ENCODE data around the gene KLK4.
"Not testable (repeated sequence)": the region's sequence is repeated elsewhere in the genome, so short reads cannot be mapped to it uniquely, and the experiment has no call there.

Gene KLK4

DNA sequence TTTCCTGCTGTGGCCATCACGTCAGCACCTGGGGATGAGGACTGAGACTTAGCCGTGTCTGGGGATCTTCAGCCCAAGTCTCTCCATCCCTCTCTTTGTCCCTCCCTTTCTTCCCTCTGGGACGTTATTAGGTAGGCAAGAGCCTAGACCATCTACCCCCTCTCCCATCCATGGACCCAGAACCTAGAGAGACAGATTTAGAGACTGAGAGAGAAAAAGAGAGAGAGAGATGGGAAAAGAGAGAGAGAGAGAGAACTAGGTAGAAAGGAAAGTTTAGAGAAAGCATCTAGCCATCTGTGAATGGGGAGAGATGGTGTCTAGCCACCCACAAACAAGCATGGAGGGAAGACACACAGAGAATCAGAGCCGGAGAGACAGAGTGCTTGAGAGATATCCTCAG lies 473 bp downstream of the KLK4 start:
- Histone ChIP-seq H3K36me3 (ENCODE audit: control insufficient read depth, insufficient read depth, low read length) (no peaks in the 10 kb centered on the region), H3K4me3 (ENCODE audit: low read depth, low read length) (peak overlapping the region; percentile 43), H3K4me1 (ENCODE audit: control insufficient read depth, insufficient read depth, low read length) (no peaks in the 10 kb centered on the region), H3K9ac (ENCODE audit: low read depth, low read length) (no peak overlapping the region), H3K27me3 (ENCODE audit: control insufficient read depth, insufficient read depth, low read length) (peaks cover 67% of the 10 kb centered on the region), H3K9me3 (ENCODE audit: control insufficient read depth, insufficient read depth, low read length) (no peaks in the 10 kb centered on the region)

DNA sequence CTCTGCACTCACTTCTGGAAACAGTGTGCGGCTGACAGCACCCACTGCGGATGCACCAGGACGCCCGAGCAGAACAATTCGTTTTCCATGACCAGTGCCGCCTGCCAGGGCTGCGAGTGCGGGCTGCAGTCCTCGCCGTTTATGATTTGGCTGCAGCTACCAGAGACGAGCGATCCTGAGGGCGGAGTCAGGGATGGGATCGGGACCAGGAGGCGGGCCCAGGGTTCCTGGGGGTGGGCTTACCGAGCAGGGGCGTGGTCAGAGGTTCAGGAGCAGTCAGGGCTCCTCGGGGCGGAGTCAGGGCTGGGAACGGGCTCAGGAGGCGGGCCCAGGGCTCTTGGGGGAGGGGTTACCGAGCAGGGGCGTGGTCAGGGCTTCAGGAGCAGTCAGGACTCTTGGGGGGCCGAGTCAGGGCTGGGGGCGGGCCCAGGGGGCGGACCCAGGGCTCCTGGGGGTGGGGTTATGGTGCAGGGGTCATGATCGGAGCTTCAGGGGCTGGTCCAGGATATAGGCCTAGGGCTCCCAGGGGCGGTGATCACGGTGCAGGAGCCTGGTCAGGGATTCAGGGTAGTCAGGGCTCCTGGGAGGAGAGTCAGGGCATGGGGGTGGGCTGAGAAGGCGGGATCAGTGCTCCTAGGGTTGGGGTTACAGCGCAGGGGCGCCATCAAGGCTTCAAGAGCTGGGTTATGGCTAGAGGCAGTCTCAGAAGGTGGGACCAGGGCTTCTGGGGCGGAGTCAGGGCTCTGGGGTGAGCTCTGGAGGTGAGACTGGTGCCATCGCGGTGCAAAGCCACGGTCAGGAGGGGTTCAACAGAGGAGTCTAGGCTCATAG lies 1.7 kb downstream of the KLK4 start:
- H3K9me3 ChIP-seq (ENCODE audit: control insufficient read depth, insufficient read depth, low read length) = no peaks in the 10 kb centered on the region
- H3K9ac ChIP-seq (ENCODE audit: low read depth, low read length) = no peak overlapping the region
- H3K4me3 ChIP-seq (ENCODE audit: low read depth, low read length) = peak overlapping the region; percentile 63
- H3K36me3 ChIP-seq (ENCODE audit: control insufficient read depth, insufficient read depth, low read length) = no peaks in the 10 kb centered on the region
- no peaks in the 10 kb centered on the region for H3K4me1 ChIP-seq (ENCODE audit: control insufficient read depth, insufficient read depth, low read length)
- H3K27me3 ChIP-seq (ENCODE audit: control insufficient read depth, insufficient read depth, low read length) = peaks cover 60% of the 10 kb centered on the region

DNA sequence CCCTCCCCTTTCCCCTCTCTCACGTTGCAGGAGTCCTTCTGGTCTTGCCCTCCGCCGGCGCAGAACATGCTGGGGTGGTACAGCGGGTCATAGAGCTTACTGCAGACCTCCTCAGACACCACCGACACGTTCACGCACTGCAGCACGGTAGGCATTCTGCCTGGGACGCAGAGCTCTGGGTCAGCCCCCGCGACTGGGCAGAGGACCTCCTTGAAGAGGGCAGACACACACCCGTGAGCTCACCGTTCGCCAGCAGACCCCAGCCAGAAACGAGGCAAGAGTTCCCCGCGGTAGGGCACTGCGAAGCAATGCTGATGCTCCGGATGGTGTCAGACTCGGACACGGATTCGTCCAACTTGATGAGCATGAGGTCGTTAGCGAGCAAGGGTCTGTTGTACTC lies 2.9 kb downstream of the KLK4 start:
- Histone ChIP-seq H3K9me3 (ENCODE audit: control insufficient read depth, insufficient read depth, low read length) (no peaks in the 10 kb centered on the region), H3K27me3 (ENCODE audit: control insufficient read depth, insufficient read depth, low read length) (peaks cover 50% of the 10 kb centered on the region), H3K4me1 (ENCODE audit: control insufficient read depth, insufficient read depth, low read length) (no peaks in the 10 kb centered on the region)

DNA sequence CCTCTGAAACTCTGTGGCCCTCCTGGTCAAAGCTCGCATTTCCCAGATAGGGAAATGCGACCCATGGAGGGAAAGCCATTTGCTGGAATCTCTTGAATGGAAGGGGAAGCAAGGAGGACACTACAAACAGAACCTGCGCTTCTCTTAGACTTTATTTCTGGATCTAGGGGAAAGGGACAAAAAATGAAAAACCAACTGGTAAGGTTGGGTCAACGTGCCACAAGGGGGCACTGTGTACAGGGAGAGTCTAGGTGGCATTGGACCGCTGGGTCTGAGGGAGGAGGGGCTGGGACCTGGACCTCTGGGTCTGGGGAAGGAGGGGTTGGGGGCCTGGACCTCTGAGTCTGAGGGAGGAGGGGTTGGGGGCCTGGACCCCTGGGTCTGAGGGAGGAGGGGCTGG lies 5.0 kb downstream of the KLK4 start:
- H3K9ac ChIP-seq (ENCODE audit: low read depth, low read length) = no peak overlapping the region
- no peaks in the 10 kb centered on the region for H3K36me3 ChIP-seq (ENCODE audit: control insufficient read depth, insufficient read depth, low read length)
- no peaks in the 10 kb centered on the region for H3K9me3 ChIP-seq (ENCODE audit: control insufficient read depth, insufficient read depth, low read length)
- peaks cover 29% of the 10 kb centered on the region for H3K27me3 ChIP-seq (ENCODE audit: control insufficient read depth, insufficient read depth, low read length)
- H3K4me3 ChIP-seq (ENCODE audit: low read depth, low read length) = no peak overlapping the region
- H3K4me1 ChIP-seq (ENCODE audit: control insufficient read depth, insufficient read depth, low read length) = no peaks in the 10 kb centered on the region

More for the DNA sequence above, 2.9 kb downstream of the KLK4 start:
- Histone ChIP-seq H3K4me3 (ENCODE audit: low read depth, low read length) (peak overlapping the region; percentile 63), H3K36me3 (ENCODE audit: control insufficient read depth, insufficient read depth, low read length) (no peaks in the 10 kb centered on the region), H3K9ac (ENCODE audit: low read depth, low read length) (no peak overlapping the region)

DNA sequence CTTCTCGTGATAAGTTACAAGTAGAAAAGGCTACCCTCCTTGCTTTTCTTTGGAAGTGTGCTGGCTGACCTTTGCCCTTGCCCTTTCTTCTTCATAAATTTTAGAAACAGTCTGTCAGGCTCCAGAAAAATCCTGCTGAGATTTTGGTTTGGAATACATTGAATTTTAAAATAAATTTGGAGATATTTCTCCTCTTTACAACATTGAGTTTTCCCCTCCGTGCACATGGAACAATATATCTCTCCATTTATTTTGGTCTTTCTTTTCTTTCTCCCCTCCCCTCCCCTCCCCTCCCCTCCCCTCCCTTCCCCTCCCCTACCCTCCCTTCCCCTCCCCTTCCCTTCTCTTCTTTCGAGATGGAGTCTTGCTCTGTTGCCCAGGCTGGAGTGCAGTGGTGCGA lies 8.6 kb downstream of the KLK4 start:
- H3K4me3 ChIP-seq (ENCODE audit: low read depth, low read length) = no peak overlapping the region
- H3K9me3 ChIP-seq (ENCODE audit: control insufficient read depth, insufficient read depth, low read length) = no peaks in the 10 kb centered on the region
- H3K36me3 ChIP-seq (ENCODE audit: control insufficient read depth, insufficient read depth, low read length) = no peaks in the 10 kb centered on the region
- peaks cover 11% of the 10 kb centered on the region for H3K27me3 ChIP-seq (ENCODE audit: control insufficient read depth, insufficient read depth, low read length)
- H3K9ac ChIP-seq (ENCODE audit: low read depth, low read length) = no peak overlapping the region
- H3K4me1 ChIP-seq (ENCODE audit: control insufficient read depth, insufficient read depth, low read length) = no peaks in the 10 kb centered on the region

DNA sequence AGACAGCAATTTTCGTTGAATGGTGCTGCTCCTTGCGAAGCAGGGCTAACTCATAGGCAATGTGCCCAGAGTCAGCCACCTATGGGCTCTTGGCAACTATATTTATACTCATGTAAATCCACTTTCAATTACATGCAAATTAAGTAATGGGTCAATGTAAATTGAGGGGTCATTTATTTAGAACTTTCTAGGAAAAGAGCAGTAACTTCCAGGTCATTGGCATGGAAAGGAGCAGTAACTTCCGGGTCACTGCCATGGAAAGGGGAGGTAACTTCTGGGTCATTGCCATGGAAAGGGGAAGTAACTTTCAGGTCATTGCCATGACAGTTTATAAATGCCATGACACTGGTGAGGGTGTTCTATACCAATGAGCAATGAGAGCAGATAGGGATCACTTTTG lies 11.6 kb downstream of the KLK4 start:
- peaks cover 7% of the 10 kb centered on the region for H3K27me3 ChIP-seq (ENCODE audit: control insufficient read depth, insufficient read depth, low read length)
- no peaks in the 10 kb centered on the region for H3K4me1 ChIP-seq (ENCODE audit: control insufficient read depth, insufficient read depth, low read length)
- no peak overlapping the region for H3K4me3 ChIP-seq (ENCODE audit: low read depth, low read length)
- no peak overlapping the region for H3K9ac ChIP-seq (ENCODE audit: low read depth, low read length)
- no peaks in the 10 kb centered on the region for H3K9me3 ChIP-seq (ENCODE audit: control insufficient read depth, insufficient read depth, low read length)
- H3K36me3 ChIP-seq (ENCODE audit: control insufficient read depth, insufficient read depth, low read length) = no peaks in the 10 kb centered on the region

DNA sequence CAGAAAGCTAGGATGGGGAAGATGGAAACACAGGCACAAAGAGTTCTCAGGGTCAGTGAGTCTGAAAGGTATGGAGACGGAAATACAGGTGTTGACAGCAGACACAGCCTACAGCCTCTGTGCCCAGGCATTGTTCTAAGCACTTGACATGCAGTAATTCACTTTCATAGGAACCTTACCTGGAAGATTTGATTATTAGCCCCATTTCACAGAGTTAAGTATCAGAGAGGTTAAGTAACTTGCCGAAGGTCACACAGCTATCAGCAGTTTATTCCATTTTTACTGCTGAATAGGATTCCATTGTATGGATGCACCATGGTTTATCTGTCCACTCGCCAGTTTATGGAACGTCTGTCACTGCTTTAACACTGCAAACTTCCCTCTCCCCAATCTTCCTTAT lies 13.2 kb downstream of the KLK4 start:
- Histone ChIP-seq H3K36me3 (ENCODE audit: control insufficient read depth, insufficient read depth, low read length) (no peaks in the 10 kb centered on the region), H3K9ac (ENCODE audit: low read depth, low read length) (peak overlapping the region; percentile 24), H3K9me3 (ENCODE audit: control insufficient read depth, insufficient read depth, low read length) (peaks cover 3% of the 10 kb centered on the region), H3K27me3 (ENCODE audit: control insufficient read depth, insufficient read depth, low read length) (peaks cover 7% of the 10 kb centered on the region), H3K4me1 (ENCODE audit: control insufficient read depth, insufficient read depth, low read length) (no peaks in the 10 kb centered on the region), H3K4me3 (ENCODE audit: low read depth, low read length) (no peak overlapping the region)

DNA sequence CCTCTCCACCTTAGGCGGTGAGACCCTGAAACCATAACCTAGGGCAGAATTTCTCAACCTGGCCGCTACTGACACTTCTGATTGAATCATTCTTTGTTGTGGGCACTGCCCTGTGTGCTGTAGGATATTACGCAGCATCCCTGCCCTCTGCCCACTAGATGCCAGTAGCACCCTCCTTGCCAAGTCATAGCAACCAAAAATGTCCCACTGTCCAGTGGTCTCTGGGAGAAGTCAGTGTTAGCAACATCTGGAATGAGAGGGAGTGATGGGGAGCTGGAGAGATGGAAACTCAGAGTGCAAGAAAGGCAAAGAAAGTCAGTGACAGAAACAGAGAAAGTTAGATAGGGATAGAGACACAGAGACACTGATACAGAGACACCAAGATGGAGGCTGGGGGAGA lies 13.6 kb downstream of the KLK4 start:
- no peaks in the 10 kb centered on the region for H3K4me1 ChIP-seq (ENCODE audit: control insufficient read depth, insufficient read depth, low read length)
- H3K9ac ChIP-seq (ENCODE audit: low read depth, low read length) = peak overlapping the region; percentile 24
- H3K9me3 ChIP-seq (ENCODE audit: control insufficient read depth, insufficient read depth, low read length) = peaks cover 3% of the 10 kb centered on the region
- H3K4me3 ChIP-seq (ENCODE audit: low read depth, low read length) = no peak overlapping the region
- no peaks in the 10 kb centered on the region for H3K36me3 ChIP-seq (ENCODE audit: control insufficient read depth, insufficient read depth, low read length)
- peaks cover 7% of the 10 kb centered on the region for H3K27me3 ChIP-seq (ENCODE audit: control insufficient read depth, insufficient read depth, low read length)

DNA sequence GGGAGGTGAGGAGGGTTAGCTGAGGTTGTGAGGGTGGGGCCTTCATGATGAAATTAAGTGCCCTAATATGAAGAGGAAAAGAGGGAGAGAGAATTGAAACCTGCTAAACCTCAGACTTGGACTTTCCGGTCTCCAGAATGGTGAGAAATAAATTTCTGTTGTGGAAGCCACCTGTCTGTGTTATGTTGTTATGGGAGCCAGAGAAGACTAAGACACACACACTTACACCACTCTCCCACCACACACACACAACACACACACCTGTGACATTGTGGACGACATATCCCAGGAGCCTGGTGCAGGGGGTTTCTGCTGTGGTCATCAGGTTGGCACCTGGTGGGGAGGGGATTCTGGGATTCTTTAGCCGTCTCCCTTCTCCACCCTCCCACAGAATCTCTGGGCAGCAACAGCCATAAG lies 14.0 kb downstream of the KLK4 start:
- H3K27me3 ChIP-seq (ENCODE audit: control insufficient read depth, insufficient read depth, low read length) = peaks cover 7% of the 10 kb centered on the region
- H3K9me3 ChIP-seq (ENCODE audit: control insufficient read depth, insufficient read depth, low read length) = peaks cover 3% of the 10 kb centered on the region
- no peak overlapping the region for H3K4me3 ChIP-seq (ENCODE audit: low read depth, low read length)
- H3K9ac ChIP-seq (ENCODE audit: low read depth, low read length) = no peak overlapping the region
- H3K36me3 ChIP-seq (ENCODE audit: control insufficient read depth, insufficient read depth, low read length) = no peaks in the 10 kb centered on the region
- no peaks in the 10 kb centered on the region for H3K4me1 ChIP-seq (ENCODE audit: control insufficient read depth, insufficient read depth, low read length)

DNA sequence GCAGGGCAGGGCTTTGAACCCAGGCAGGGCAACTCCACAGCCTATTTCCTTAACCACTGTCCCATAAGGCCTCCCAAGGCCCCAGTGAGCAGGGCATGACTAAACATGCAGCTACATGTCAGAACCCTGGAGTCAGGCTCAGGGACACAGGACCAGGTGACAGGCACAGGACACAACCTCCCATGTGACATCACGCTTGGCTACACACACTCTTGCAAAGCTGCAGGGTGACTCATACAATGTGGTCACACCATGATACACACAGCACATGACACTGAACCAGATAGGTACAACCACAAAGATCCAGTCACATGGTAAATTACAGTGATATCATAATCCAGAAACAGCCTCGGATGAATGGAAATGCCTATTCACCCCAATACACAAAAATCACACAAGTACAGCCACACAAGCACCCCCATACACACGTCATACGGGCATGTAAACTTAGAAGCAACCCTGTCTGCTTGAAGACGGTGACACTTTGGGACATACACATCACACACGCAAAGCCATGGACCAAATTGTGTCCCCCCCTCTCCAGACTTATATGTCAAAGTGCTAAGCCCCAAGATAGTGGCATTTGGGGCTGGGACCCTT lies 14.5 kb downstream of the KLK4 start:
- Histone ChIP-seq H3K9me3 (ENCODE audit: control insufficient read depth, insufficient read depth, low read length) (peaks cover 3% of the 10 kb centered on the region), H3K4me1 (ENCODE audit: control insufficient read depth, insufficient read depth, low read length) (no peaks in the 10 kb centered on the region), H3K9ac (ENCODE audit: low read depth, low read length) (no peak overlapping the region), H3K4me3 (ENCODE audit: low read depth, low read length) (no peak overlapping the region), H3K36me3 (ENCODE audit: control insufficient read depth, insufficient read depth, low read length) (no peaks in the 10 kb centered on the region), H3K27me3 (ENCODE audit: control insufficient read depth, insufficient read depth, low read length) (peaks cover 7% of the 10 kb centered on the region)

DNA sequence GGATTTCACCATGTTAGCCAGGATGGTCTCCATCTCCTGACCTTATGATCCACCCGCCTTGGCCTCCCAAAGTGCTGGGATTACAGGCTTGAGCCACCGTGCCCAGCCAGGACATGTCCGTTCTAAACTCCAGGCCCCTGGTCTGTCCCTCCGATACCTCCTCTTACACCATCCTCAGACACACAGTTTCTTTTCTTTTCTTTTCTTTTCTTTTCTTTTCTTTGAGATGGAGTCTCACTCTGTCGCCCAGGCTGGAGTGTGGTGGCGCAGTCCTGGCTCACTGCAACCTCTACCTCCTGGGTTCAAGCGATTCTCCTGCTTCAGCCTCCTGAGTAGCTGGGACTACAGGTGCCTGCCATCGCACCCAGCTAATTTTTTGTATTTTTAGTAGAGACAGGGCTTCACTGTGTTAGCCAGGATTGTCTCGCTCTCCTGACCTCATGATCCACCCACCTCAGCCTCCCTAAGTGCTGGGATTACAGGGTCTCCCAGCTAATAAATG lies 15.1 kb downstream of the KLK4 start:
- not testable (repeated sequence) for H3K9ac ChIP-seq (ENCODE audit: low read depth, low read length); H3K9me3 ChIP-seq (ENCODE audit: control insufficient read depth, insufficient read depth, low read length); H3K4me3 ChIP-seq (ENCODE audit: low read depth, low read length); H3K4me1 ChIP-seq (ENCODE audit: control insufficient read depth, insufficient read depth, low read length); H3K36me3 ChIP-seq (ENCODE audit: control insufficient read depth, insufficient read depth, low read length); H3K27me3 ChIP-seq (ENCODE audit: control insufficient read depth, insufficient read depth, low read length)

Data from iPS-15b (cell line).